T-helper 1 cell treated with Interleukin-12 subunit alpha and Interleukin-12 subunit beta and Interleukin-4 antibody, amounts not matched to agents 30 ng/mL and 1 ng/mL, for 36 hours (primary cell): ENCODE results near the gene LITAF. TPM values are rescaled to one million over a fixed set of nuclear protein-coding genes. Genes with fewer than 3 reads are reported as not detected.
"Not testable (repeated sequence)": the region's sequence is repeated elsewhere in the genome, so short reads cannot be mapped to it uniquely, and the experiment has no call there.

Source experiments
- intact Hi-C: fragments of 100-400 bp; cut with micrococcal nuclease; formaldehyde crosslinking; loops from one replicate; pipeline ENCODE4 v1.15.1; 2024
- total RNA-seq: library from RNA; stranded (reverse); gene quantifications from 2 replicates; pipeline ENCODE4 v1.2.3, GENCODE V29; 2022

Gene LITAF
- total RNA-seq, 1 donor from 2014 or later = 126 TPM

- intact Hi-C loops = no loop called here
These were observed 14.7 kb upstream of the LITAF start for GRCh38 chr16:11601425-11601824.

DNA sequence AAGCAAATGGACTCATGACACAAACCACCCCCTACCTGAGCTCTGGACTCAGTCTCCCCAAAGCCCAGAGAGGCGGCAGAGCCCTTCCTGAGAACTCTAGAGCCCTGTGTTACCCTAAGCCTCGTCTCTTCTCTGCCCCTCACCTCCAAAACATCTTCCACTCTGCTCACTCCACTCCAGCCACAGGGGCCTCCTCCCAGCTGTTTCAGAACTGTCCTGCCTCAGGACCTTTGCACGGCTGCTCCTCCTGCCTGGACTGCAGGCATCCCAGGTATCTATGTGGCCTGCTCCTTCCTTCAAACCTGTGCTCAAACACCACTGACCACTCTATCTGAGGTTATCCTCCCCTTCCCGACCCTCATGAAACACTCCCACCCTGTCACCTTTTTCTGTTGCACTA, 12.9 kb upstream of the LITAF start:
- intact Hi-C loops = no loop called here

DNA sequence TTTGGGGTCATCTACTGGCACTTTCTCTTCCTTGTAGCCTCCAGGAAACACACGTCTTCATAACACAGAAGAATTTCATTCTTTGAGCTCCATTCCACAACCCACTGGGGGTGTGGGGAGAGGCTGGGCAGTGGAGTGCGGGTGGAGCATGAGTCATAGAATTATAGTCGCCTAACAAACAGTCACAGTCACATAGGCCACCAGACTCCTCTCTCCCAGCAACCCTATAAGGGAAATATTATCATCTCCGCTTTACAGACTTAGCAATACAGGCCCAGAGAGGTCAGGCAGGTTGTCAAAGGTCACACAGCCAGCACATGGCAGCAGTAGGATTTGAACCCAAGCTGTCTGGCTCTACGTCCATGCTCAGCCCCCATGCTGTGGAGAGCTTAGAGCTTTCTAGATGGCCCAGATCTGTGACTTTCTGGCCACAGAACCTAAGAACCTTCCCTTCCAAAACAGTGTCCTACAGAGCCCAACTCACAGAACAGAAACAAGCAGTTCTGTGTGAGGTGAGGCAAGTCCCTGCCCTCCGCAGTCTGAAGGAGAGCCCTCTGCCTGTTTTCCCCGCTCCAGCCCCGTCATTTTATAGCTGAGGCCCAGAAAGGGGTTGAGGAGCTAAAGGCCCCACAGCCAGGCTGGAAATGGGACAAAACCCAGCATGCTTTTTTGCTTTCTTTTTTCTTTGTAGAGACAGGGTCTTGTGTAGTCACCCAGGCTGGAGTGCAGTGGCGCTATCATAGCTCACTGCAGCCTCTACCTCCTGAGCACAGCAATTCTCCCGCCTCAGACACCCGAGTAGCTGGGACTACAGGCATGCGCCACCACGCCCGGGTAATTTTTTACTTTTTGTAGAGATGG, 10.7 kb upstream of the LITAF start:
- intact Hi-C loops = no loop called here

GRCh38 chr16:11596572-11597226, 10.0 kb upstream of the LITAF start:
- intact Hi-C loops = no loop called here

- intact Hi-C loops = no loop called here
These were observed 6.9 kb upstream of the LITAF start for GRCh38 chr16:11593581-11593980.

DNA sequence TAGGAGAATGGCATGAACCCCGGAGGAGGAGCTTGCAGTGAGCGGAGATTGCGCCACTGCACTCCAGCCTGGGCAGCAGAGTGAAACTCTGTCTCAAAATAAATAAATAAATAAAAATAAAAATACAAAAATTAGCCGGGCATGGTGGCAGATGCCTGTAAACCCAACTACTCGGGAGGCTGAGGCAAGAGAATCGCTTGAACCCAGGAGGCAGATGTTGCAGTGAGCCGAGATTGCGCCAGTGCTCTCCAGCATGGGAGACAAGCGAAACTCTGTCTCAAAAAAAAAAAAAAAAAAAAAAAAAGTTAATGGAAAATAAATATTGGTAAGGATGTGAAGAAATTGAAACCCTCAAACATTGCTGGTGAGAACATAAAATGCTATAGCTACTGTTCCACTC, 6.4 kb upstream of the LITAF start:
- intact Hi-C loops = not testable (repeated sequence)

- intact Hi-C loops = not testable (repeated sequence)
These were observed 4.9 kb upstream of the LITAF start for GRCh38 chr16:11591630-11592029.

GRCh38 chr16:11589198-11589550, 2.5 kb upstream of the LITAF start:
- intact Hi-C loops = loop anchor here (5.0 to 10.0 kb wide), 2 partner anchors 334 to 647 kb away; partner anchors contain the start of genes CLEC16A, DEXI and SOCS1

DNA sequence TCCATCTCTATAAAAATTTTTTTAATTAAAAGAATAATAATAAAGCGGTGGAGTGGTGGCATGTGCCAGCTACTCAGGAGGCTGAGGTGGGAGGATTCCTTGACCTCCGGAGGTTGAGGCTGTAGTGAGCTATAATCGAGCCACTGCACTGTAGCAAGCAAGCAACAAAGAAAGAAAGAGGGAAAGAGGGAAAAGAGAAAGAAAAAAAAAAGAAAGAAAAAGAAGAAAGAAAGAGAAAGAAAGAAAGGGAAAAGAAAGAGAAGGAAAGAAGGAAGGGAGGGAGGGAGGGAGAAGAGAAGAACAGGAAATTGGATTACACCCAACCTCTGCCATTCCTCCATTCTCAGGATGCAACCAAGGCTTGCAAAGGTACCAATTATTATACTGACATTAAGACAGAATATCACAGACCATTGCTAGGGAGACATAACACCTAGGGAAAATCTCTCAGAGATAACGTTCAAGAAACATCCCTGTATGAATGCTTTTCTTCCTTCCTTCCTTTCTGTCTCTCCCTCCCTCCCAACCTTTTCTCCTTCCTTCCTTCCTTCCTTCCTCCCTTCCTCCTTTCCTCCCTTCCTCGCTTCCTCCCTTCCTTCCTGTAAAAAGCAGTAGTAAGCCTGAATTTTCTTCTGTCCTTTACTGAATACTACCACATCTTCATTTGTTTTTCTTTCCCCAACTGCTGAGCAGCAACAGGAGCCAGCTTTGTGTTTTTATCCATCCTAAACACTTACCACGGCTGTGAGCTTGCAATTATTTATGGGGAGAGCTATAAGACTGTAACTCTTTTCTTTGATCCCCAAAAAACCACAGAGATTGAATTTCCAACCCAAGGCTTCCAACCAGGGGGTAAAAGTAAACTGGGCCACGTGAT, 1.8 kb upstream of the LITAF start:
- intact Hi-C loops = loop anchor here (5.0 to 10.0 kb wide), 2 partner anchors 334 to 646 kb away; partner anchors contain the start of genes CLEC16A, DEXI and SOCS1

GRCh38 chr16:11587643-11588247, 1.0 kb upstream of the LITAF start:
- intact Hi-C loops = loop anchor here (1.0 to 10.0 kb wide), 3 partner anchors 81 to 645 kb away; partner anchors contain the start of genes CLEC16A, DEXI, SNN and SOCS1

- intact Hi-C loops = loop anchor here (1.0 to 10.0 kb wide), 4 partner anchors 157 to 644 kb away; partner anchors contain the start of genes CLEC16A, DEXI and SOCS1
These were observed 302 bp downstream of the LITAF start for GRCh38 chr16:11586378-11586855.

DNA sequence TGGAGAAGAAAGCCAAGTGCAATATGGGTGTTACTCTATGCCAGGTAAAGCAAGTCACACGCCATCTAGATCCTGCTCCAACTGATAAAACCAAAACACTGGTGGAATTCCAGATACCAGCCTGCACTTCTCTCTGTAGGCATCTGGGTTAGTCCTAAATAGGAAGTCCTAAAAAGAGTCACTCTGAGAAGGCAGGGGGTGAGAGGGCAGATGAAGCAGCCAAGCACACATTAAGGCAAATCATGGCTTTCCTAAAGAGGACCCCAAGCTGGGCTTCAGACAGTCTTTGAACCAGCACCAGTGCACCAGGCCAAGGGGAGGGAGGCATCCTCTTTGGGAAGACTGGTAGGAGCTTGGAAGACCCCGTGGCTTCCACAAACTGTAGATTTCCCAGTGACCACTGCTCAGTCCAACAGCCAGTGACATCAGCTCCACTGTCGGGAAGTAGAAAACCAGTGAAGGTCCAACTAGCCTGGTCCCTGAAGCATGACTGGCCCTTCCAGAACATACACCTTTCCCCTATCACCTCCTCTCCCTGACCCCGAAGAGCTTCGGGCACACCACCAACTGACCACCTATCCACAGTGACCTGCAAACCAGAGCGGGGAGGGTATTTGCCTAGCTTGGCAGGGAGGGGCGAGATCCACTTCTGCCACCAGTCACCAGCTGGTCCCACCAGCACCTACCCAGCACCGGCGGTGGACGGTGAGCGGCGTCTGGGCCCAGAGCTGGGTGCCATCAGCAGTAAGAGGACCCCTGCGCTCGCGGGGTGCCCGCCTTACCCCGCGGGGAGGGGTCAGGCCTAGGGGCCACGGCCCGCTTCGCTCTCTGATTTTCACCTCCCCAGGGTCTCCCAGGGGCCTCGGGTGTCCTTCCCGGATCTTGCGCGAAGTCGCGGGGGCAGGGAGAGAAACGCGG, 1.0 kb downstream of the LITAF start:
- intact Hi-C loops = loop anchor here (1.0 to 10.0 kb wide), 5 partner anchors 158 to 643 kb away; partner anchors contain the start of genes CLEC16A, DEXI, RSL1D1 and SOCS1

DNA sequence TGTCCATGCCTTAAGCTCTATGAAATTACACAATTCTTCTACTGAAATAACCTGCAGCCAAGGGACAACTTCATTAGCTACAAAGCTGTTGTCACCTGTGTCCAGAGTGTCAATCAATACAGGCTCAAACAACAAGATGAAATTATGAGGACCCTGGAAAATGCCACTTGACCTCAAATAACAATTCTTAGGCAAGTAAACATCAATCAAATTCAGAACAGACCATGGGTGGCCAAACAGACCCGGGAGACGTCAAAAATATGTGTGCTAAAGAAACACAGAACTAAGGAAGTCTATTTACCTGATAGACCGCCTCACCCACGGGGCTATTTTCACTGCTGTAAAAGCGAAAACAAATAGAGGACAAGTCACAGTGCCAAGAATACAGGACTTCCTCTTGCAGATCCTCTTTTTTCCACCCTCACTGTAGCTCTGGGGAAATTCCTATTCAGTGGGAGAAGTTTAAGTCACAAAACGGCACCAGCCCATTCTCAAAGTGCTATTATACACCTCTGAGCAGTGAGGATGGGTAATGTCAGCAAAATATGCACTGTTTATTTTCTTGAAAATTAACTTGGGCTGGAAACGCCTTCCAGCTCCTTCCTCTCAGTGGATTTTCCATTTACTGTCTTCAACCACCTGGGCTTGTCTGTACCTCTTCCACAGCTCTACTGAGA, 2.7 kb downstream of the LITAF start:
- intact Hi-C loops = loop anchor here (1.0 to 10.0 kb wide), 9 partner anchors 24 to 632 kb away; partner anchors contain the start of genes RSL1D1, SOCS1 and ZC3H7A

- intact Hi-C loops = loop anchor here (5.0 to 10.0 kb wide), 4 partner anchors 214 to 631 kb away; partner anchors contain the start of genes SOCS1 and ZC3H7A
These were observed 3.6 kb downstream of the LITAF start for GRCh38 chr16:11583166-11583565.

GRCh38 chr16:11582157-11582814, 4.4 kb downstream of the LITAF start:
- intact Hi-C loops = loop anchor here (5.0 to 10.0 kb wide), 4 partner anchors 215 to 630 kb away; partner anchors contain the start of genes SOCS1 and ZC3H7A

GRCh38 chr16:11581678-11582077, 5.0 kb downstream of the LITAF start:
- intact Hi-C loops = loop anchor here (5.0 to 10.0 kb wide), 4 partner anchors 216 to 629 kb away; partner anchors contain the start of genes SOCS1 and ZC3H7A

- intact Hi-C loops = loop anchor here (5.0 to 10.0 kb wide), 4 partner anchors 217 to 628 kb away; partner anchors contain the start of genes SOCS1 and ZC3H7A
These were observed 6.2 kb downstream of the LITAF start for GRCh38 chr16:11580451-11581086.
